ENCODE measurements around the gene EEF1G.

Gene EEF1G

DNA sequence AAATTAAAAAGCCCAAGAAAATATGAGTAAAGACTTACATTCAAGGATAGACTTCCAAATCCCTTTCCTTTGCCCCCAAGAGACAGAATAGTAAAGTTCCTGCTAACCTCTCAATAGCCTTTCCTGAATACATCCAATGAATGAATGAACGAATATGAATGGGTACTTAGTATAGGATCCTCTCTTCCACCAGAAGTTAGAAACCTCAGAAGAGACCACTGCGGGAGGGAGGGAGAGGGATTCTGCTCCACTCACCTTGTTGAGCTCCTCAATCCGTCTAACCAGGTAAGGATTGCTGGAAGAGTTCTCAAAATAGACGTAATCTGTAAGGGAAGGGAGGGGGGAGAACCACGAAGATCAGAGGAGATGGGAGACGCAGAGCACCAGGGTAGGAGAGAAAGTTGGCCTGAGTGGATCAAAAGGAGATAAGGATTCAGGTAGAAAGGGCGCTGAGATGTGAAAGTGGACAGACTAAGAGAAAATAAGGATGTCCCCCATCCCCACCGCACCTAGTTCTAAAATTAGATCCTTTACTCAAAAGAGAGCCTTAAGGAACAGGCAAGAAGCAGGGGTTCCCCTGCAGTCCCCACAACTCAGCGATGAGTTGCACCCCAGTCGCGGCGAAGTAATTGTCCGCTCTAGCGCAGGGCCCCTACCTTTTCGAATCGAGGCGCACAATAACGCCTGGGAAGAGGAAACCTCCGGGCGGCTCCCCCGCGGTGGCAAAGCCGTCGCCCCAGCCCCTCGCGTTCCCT, 26.9 kb upstream of the EEF1G start:
- peak overlapping the region; percentile 87 for H3K4me3 ChIP-seq
- H3K9me3 ChIP-seq (ENCODE audit: low read depth, low read length) = no peaks in the 10 kb centered on the region
- TF ChIP-seq POLR2AphosphoS5 (IDR thresholded peaks at IDR 0.05; ENCODE audit: borderline replicate concordance, low read depth, low read length) (no peak), EZH2 (IDR thresholded peaks at IDR 0.05) (no peak), FOXP2 (optimal IDR thresholded peaks at IDR 0.05; ENCODE audit: control extremely low read depth, extremely low read length, insufficient read depth) (no peak)
- peak overlapping the region; percentile 99 for H3K9ac ChIP-seq (ENCODE audit: insufficient read length)
- DNase-seq (ENCODE audit: low read depth, low spot score) = no peak
- peak overlapping the region; percentile 92 for H3K27ac ChIP-seq
- peaks cover 44% of the 10 kb centered on the region for H3K36me3 ChIP-seq (ENCODE audit: insufficient read depth, low read length)

- H3K27ac ChIP-seq = peak overlapping the region; percentile 92
- H3K9ac ChIP-seq (ENCODE audit: insufficient read length) = peak overlapping the region; percentile 99
- peak overlapping the region; percentile 87 for H3K4me3 ChIP-seq
- DNase-seq (ENCODE audit: low read depth, low spot score) = no peak
- TF ChIP-seq EZH2 (IDR thresholded peaks at IDR 0.05) (no peak), POLR2AphosphoS5 (IDR thresholded peaks at IDR 0.05; ENCODE audit: borderline replicate concordance, low read depth, low read length) (no peak), FOXP2 (optimal IDR thresholded peaks at IDR 0.05; ENCODE audit: control extremely low read depth, extremely low read length, insufficient read depth) (no peak)
- no peaks in the 10 kb centered on the region for H3K9me3 ChIP-seq (ENCODE audit: low read depth, low read length)
- H3K36me3 ChIP-seq (ENCODE audit: insufficient read depth, low read length) = peaks cover 50% of the 10 kb centered on the region
These were observed 26.2 kb upstream of the EEF1G start for GRCh38 chr11:62599901-62600300.

DNA sequence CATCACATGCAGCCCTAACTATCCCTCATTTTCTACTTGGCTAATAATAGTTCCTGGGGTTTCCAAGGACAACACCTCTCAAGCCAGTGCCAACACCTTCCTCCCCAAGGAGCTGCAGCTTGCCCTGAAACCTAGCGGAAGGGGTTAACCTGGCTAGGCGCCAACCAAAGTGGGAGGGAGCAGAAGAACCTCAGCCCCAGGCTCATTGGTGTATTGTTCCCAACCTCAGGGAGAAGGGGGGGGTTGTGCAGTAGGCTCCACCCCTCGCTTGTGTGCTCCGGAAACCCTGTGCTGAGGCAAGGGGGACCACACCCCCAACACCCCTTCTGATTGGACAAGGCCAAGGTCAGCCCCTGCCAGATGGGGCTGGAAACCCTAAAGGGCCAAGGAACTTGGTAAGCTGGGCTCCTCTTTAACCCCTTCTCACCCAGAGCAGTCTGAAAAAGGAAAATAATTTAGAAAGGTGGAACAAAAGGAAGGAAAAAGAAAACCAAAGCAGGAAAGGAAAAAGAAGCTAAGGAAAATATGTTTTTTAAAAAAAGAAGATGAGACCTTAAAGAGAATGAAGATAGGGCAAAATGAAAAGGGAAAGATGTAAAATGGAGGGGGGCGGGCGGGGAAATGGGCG, 25.5 kb upstream of the EEF1G start:
- Histone ChIP-seq H3K9me3 (ENCODE audit: low read depth, low read length) (no peaks in the 10 kb centered on the region), H3K27ac (peak overlapping the region; percentile 92), H3K36me3 (ENCODE audit: insufficient read depth, low read length) (peaks cover 57% of the 10 kb centered on the region), H3K4me3 (peak overlapping the region; percentile 87), H3K9ac (ENCODE audit: insufficient read length) (peak overlapping the region; percentile 99)
- peak; percentile 97 for DNase-seq (ENCODE audit: low read depth, low spot score)
- no peak for TF ChIP-seq EZH2 (IDR thresholded peaks at IDR 0.05)
- TF ChIP-seq FOXP2 (optimal IDR thresholded peaks at IDR 0.05; ENCODE audit: control extremely low read depth, extremely low read length, insufficient read depth) = peak; percentile 91
- TF ChIP-seq POLR2AphosphoS5 (IDR thresholded peaks at IDR 0.05; ENCODE audit: borderline replicate concordance, low read depth, low read length) = peak; percentile 35; the same call in 1 of the 2 replicates

- no peaks in the 10 kb centered on the region for H3K9me3 ChIP-seq (ENCODE audit: low read depth, low read length)
- H3K27ac ChIP-seq = no peak overlapping the region
- TF ChIP-seq FOXP2 (optimal IDR thresholded peaks at IDR 0.05; ENCODE audit: control extremely low read depth, extremely low read length, insufficient read depth) (no peak), EZH2 (IDR thresholded peaks at IDR 0.05) (no peak), POLR2AphosphoS5 (IDR thresholded peaks at IDR 0.05; ENCODE audit: borderline replicate concordance, low read depth, low read length) (no peak)
- no peak overlapping the region for H3K9ac ChIP-seq (ENCODE audit: insufficient read length)
- H3K36me3 ChIP-seq (ENCODE audit: insufficient read depth, low read length) = peaks cover 73% of the 10 kb centered on the region
- H3K4me3 ChIP-seq = no peak overlapping the region
- DNase-seq (ENCODE audit: low read depth, low spot score) = no peak
These were observed 21.4 kb upstream of the EEF1G start for GRCh38 chr11:62595124-62595523.

DNA sequence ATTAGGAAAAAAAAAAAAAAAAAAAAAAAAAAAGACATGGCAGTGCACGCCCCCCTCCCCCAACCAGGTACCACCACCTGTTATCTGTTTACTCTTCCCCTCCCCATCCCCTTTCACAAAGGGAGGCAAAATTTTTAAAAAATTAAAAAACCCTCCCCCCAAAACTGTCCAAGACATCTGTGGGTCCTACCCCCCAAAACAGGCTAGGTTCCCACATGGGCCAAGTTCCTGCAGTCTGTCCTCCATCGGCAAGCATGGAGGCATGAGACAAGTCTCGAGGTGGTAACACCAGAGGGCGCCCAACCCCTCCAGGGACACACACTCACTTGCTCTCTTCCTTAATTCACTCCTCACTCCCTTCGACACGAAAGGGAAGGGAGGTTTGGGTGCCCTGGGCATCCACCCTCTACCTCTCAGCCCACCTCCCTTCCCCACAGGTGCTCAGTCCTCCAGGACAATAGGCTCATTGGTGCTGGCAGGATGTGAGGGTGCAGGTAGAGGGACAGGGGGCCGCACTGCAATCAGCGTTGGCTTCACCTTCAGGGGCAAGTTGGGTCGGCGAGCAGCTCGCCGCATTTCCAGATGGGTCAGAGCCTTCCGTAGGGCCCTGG, 19.8 kb upstream of the EEF1G start:
- peaks cover 63% of the 10 kb centered on the region for H3K36me3 ChIP-seq (ENCODE audit: insufficient read depth, low read length)
- DNase-seq (ENCODE audit: low read depth, low spot score) = no peak
- no peak overlapping the region for H3K27ac ChIP-seq
- H3K4me3 ChIP-seq = no peak overlapping the region
- no peak overlapping the region for H3K9ac ChIP-seq (ENCODE audit: insufficient read length)
- TF ChIP-seq EZH2 (IDR thresholded peaks at IDR 0.05) (no peak), POLR2AphosphoS5 (IDR thresholded peaks at IDR 0.05; ENCODE audit: borderline replicate concordance, low read depth, low read length) (no peak), FOXP2 (optimal IDR thresholded peaks at IDR 0.05; ENCODE audit: control extremely low read depth, extremely low read length, insufficient read depth) (no peak)
- H3K9me3 ChIP-seq (ENCODE audit: low read depth, low read length) = no peaks in the 10 kb centered on the region

GRCh38 chr11:62592989-62593421, 19.3 kb upstream of the EEF1G start:
- Histone ChIP-seq H3K27ac (0 out of 2 replicates have a peak overlapping the region, but pooled peaks have one; percentile 77), H3K36me3 (ENCODE audit: insufficient read depth, low read length) (peaks cover 61% of the 10 kb centered on the region), H3K9ac (ENCODE audit: insufficient read length) (no peak overlapping the region), H3K9me3 (ENCODE audit: low read depth, low read length) (no peaks in the 10 kb centered on the region), H3K4me3 (no peak overlapping the region)
- TF ChIP-seq POLR2AphosphoS5 (IDR thresholded peaks at IDR 0.05; ENCODE audit: borderline replicate concordance, low read depth, low read length) = no peak
- no peak for TF ChIP-seq FOXP2 (optimal IDR thresholded peaks at IDR 0.05; ENCODE audit: control extremely low read depth, extremely low read length, insufficient read depth)
- TF ChIP-seq EZH2 (IDR thresholded peaks at IDR 0.05) = no peak
- DNase-seq (ENCODE audit: low read depth, low spot score) = no peak

DNA sequence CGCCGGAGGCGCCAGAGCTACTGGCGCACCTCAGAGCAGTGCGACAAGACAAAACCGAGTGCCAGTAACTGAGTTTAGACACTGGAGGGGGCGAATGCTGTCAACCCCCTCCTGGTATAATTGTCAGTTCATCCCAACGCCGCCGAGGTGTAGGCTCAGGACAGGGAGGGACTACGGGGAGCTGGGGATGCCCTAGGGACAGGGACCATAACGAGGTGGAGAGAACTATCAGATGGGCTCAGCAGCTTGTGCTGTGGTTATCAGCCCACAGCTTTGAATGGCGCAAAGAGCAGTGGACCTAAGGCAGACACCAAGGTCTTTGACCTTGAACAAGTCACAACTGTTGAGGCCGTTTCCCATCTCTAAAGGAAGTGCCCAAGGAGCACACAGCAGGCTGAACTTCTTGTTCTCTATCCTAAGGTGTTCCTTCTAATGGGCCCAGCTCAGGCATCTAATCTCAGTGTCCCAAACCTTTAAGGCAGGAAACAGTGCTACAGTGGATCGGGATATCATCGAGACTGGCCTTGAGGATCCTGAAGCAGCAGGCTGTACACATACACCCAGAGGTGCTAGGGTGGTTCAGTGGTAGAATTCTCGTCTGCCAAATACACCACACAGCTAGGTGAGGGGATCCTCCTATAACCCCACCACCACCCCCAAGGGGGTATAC, 18.6 kb upstream of the EEF1G start:
- peak overlapping the region; percentile 90 for H3K4me3 ChIP-seq
- peaks cover 61% of the 10 kb centered on the region for H3K36me3 ChIP-seq (ENCODE audit: insufficient read depth, low read length)
- no peak for DNase-seq (ENCODE audit: low read depth, low spot score)
- H3K27ac ChIP-seq = peak overlapping the region; percentile 77
- no peaks in the 10 kb centered on the region for H3K9me3 ChIP-seq (ENCODE audit: low read depth, low read length)
- H3K9ac ChIP-seq (ENCODE audit: insufficient read length) = peak overlapping the region; percentile 76
- TF ChIP-seq FOXP2 (optimal IDR thresholded peaks at IDR 0.05; ENCODE audit: control extremely low read depth, extremely low read length, insufficient read depth) (no peak), POLR2AphosphoS5 (IDR thresholded peaks at IDR 0.05; ENCODE audit: borderline replicate concordance, low read depth, low read length) (no peak), EZH2 (IDR thresholded peaks at IDR 0.05) (no peak)

All from SK-N-MC (cell line).